Measurements from ENCODE around the gene AMZ1.

Gene AMZ1

GRCh38 chr7:2651847-2652735 is 35.9 kb upstream of the AMZ1 start:
- DNase-seq (ENCODE audit: low read depth): no peak

DNA sequence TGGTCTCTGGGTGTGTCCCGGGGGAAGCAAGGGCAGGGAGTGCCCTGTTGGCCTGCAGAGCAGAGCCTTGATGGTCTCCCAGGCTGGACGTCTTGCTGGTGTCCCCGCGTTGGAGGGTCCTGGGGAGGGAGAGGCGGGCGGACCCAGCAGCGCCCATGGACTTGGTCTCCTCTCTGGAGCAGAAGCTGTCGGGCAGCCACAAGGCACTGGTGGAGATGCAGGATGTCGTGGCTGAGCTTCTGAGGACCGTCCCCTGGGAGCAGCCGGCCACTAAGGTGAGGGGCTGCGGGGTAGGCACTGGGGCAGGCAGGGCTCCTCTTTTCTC is 35.3 kb upstream of the AMZ1 start:
- no peak for DNase-seq (ENCODE audit: low read depth)

DNA sequence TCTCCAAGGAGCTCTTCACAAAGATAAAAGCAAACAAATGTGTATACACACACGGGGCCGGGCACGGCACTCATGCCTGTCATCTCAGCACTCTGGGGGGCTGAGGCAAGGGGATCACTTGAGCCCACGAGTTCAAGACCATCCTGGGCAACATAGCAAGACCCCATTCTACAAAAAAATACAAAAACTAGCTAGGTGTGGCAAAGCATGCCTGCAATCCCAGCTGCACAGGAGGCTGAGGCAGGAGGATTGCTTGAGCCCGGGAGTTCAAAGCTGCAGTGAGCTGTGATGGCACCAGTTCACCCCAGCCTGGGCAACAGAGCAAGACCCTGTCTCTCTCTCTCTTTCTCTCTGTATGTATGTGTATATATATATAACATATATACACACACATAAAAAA is 33.9 kb upstream of the AMZ1 start:
- DNase-seq (ENCODE audit: low read depth): no peak

DNA sequence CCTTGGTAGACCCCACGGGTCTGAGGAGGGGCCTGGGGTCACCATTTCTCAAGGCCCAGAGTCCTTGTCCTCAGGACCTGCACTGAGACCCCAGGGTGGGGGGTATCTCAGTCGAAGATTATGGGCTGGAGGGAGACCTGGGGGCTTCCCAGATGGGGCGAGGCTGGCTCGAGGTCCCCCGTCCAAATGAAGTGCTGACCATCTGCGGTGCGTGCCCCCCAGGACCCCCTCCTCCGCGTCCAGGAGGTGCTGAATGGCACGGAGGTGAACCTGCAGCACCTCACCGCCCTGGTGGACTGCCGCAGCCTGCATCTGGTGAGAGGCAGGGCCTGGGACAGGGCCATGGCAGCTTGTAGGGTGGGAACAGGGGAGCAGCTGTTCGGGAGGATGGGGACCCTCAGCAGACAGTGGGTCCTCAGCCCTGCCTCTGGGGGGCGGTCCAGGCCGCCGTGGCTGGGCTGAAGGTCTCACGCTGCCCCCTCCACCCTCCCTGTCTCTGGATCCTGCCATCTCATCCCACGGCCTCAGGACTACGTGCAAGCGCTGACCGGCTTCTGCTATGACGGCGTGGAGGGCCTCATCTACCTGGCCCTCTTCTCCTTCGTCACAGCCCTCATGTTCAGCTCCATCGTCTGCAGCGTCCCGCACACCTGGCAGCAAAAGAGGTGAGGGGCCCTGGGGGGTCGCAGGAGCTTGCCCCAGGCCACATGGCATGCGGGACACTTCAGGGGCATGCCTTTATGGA is 32.0 kb upstream of the AMZ1 start:
- no peak for DNase-seq (ENCODE audit: low read depth)

GRCh38 chr7:2657208-2657607 is 30.8 kb upstream of the AMZ1 start:
- DNase-seq (ENCODE audit: low read depth): no peak

GRCh38 chr7:2657920-2658671 is 29.9 kb upstream of the AMZ1 start:
- DNase-seq (ENCODE audit: low read depth): no peak

GRCh38 chr7:2658941-2659340 is 29.1 kb upstream of the AMZ1 start:
- DNase-seq (ENCODE audit: low read depth): no peak

- DNase-seq (ENCODE audit: low read depth): no peak
Observed at GRCh38 chr7:2659556-2660358, 28.2 kb upstream of the AMZ1 start.

- DNase-seq (ENCODE audit: low read depth): no peak
Observed at GRCh38 chr7:2660359-2661095, 27.5 kb upstream of the AMZ1 start.

DNA sequence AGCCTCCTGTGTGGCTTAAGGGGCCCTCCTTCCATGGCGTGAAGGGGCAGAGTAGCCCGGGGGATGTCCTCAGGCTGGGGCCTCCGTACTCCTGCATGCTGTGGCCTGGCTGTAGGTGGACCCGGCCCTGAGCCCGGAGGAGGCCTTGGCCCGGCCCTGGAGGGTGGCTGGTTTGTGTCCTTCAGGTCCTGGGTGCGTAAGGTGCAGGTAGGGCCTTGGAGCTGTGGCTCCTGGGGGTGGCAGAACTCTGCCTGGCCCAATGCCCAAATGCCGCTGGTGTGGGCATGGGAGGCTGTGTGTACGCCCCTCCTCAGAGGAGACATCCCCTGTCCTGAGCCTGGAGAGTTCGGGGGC is 26.9 kb upstream of the AMZ1 start:
- DNase-seq (ENCODE audit: low read depth): no peak

DNA sequence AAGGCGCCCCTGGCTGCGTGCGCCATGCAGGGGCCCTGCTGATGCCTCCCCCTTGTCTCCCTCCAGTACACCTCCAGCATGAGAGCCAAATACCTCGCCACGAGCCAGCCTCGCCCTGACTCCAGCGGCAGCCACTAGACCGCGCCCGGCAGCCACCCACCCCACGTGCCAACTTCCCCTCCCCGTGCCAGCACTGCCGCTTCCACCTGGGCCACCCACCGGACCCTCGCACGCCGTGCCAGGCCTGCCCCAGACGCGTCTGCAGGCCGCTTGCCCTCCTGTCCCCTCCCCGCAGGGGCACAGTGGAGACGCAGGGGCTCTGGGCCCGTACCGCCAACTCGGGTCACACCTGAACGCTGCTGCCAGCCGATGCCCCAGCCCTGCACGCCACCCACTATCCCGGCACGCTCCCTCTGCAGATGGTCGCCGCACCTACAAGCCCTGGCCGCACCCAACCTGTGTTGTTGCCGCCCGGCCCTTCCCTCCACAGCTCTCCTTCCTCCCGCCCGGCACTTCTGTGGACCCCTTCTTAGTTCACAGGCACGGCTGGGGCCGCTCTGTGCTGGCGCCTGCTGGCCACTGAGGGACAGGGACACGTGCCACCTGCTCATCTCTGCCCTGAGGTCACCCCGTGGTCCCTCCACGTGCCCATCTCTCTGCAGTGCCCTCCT is 26.3 kb upstream of the AMZ1 start:
- no peak for DNase-seq (ENCODE audit: low read depth)

DNA sequence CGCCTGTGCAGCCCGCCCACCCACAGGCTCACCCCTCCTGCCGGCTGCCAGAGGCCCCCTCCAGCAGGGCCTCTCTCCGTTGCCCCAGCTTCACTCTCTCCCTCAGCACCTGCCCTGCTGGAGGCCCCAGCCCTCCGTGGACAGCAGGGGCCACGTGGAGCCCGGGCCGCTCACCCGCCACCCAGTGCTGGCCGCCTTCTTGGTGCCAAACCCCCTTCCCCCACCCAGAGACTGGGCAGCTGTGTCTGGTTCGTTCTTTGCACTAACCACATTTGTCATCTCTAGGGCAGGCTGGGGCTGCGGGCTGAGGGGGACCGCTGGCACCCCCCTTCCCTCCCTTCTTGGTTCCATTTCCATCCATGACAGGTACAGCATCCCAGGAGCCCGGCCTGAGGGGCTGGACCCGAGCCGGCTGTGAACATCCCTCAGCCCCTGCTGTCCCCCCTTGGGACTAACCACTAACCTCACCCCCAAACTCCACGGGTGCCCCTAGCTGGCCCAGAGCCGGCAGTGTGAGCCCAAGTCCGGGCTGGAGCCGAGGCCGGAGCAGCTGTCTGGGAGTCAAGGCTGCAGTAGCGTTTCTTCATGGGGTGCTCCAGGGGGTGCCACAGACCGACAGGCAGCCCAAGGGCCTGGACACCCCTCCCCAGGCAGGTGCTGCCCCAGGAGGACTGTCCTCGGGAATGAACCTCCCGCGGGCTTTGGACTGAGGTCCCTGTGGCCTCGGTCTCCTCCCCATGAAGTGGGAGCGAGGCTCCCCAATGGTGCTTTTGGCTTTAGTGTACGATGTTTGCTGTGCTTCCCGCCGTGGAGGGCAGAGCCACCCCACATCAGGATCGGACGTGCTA is 25.5 kb upstream of the AMZ1 start:
- no peak for DNase-seq (ENCODE audit: low read depth)

DNA sequence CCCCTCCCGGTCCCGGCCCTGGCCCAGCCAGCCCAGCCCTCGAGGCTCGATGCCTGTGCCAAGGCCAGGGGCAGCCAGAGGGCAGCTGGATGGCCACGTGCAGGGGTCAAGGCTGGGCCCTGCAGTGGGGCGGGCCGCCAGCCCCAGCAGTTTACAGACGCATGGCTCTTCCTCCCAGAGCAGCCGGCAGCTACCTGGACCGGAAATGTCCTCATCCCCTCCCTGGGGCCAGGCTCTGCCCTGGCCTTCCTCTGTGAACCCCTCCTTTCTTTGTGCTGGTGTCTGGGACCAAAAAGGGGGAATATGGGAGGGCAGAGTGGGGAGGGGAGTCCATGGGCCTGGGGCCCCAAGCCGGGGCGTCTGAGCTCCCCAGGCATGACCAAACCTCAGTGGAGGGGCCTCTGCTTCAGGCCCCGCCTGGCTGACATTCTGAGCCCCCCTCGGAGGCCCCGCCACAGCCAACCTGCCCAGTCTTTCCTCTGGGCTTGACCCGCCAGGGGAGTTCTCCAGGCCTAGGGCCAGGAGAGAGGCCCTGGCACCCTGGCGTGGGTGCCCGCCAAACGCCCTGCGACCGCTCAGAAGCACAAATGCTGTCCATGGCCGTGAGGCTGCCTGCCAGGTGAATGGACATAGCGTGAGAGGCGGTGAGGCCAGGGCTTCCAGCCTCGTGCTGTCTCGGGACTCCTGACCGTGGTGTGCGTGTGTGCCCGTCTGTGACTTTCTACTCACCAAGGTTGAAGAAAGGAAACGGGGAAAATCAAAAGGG is 24.7 kb upstream of the AMZ1 start:
- DNase-seq (ENCODE audit: low read depth): no peak

GRCh38 chr7:2663960-2664359 is 24.0 kb upstream of the AMZ1 start:
- no peak for DNase-seq (ENCODE audit: low read depth)

- no peak for DNase-seq (ENCODE audit: low read depth)
Observed at GRCh38 chr7:2665359-2665791, 22.6 kb upstream of the AMZ1 start.

- no peak for DNase-seq (ENCODE audit: low read depth)
Observed at GRCh38 chr7:2666155-2666554, 21.8 kb upstream of the AMZ1 start.

DNA sequence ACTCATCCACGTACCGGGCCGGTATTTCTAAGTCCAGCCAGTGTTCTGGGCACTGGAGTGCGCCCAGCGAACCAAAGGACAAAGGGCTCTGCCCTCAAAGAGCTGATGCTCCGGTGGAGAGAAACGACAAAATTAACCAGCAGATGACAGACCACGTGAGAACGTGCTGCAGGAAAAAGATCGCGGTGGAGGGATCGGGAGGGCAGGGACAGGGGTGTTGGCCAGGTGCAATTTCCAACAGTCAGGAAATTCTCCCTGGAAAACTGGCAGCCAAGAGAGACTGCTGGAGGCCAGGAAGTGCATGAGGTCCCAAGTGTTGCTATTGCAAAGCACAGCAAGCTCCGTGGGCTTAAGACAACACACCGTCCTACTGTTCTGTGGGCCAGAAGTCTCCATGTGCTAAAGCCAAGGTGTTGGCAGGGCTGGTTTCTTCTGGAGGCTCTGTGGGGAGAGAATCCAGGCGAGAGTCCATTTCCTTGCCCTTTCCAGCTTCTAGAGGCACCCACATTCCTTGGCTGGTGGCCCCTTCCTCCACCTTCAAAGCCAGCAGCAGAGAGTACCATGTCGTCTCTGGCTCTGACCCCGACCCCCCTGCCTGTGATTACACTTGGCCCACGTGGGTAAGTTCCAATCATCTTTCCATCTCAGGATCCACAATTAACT is 21.3 kb upstream of the AMZ1 start:
- no peak for DNase-seq (ENCODE audit: low read depth)

- no peak for DNase-seq (ENCODE audit: low read depth)
Observed at GRCh38 chr7:2667843-2668242, 20.2 kb upstream of the AMZ1 start.

DNA sequence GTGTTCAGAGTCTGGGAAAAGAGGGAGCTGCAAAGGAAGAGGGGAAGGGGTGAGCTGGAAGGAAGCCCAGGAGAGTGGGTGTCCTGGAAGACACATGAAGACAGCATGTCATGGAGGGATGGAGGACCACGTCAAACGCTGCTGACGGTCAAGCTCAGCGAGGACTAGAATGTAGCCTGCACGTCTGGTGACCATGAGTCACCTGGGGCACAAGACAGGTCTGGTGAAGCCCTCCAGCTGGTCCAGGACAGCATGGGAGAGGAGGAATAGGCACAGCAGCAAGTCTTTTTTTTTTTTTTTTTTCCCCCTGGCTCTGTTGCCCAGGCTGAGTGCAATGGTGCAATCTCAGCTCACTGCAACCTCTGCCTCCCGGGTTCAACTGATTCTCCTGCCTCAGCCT is 19.6 kb upstream of the AMZ1 start:
- no peak for DNase-seq (ENCODE audit: low read depth)
